GM23338 (cell line): ENCODE results near the gene CACNA1C. TPM values are rescaled to one million over a fixed set of nuclear protein-coding genes. Genes with fewer than 3 reads are reported as not detected.

Experiments used
- ATAC-seq: fragments of 200-7000 bp; cut with Tn5 transposase; 3 replicates; pipeline ENCODE4 v1.9.1; 2020
- DNase-seq: peaks from one replicate; pipeline ENCODE4 v3.0.0-alpha.2; 2015; ENCODE audit warnings: low spot score
- H2AFZ ChIP-seq: fragments of 200-600 bp; sonication (generic); 2 replicates; pipeline ENCODE4 v1.8.0; 2016; ENCODE audit warnings: antibody characterized with exemption, mild to moderate bottlenecking, moderate library complexity
- H3F3A ChIP-seq: fragments of 200-600 bp; sonication (generic); replicated peaks from 2 replicates; pipeline ENCODE4 v1.8.0; 2017; ENCODE audit warnings: antibody characterized with exemption, mixed run types, low read depth
- H3K27ac ChIP-seq: fragments of 200-600 bp; sonication (generic); 2 replicates; pipeline ENCODE4 v1.6.1; 2016; ENCODE audit warnings: low read depth
- H3K27me3 ChIP-seq: fragments of 200-600 bp; sonication (generic); 2 replicates; pipeline ENCODE4 v1.8.0; 2016; ENCODE audit warnings: mild to moderate bottlenecking, mixed run types, moderate library complexity; ENCODE audit not compliant: insufficient read depth
- H3K36me3 ChIP-seq: fragments of 200-600 bp; sonication (generic); 2 replicates; pipeline ENCODE4 v1.8.0; 2016; ENCODE audit warnings: mild to moderate bottlenecking; ENCODE audit not compliant: insufficient read depth
- H3K4me1 ChIP-seq: fragments of 200-600 bp; sonication (generic); 2 replicates; pipeline ENCODE4 v1.8.0; 2016; ENCODE audit warnings: mild to moderate bottlenecking, moderate library complexity; ENCODE audit not compliant: insufficient read depth
- H3K4me2 ChIP-seq: fragments of 200-600 bp; sonication (generic); 2 replicates; pipeline ENCODE4 v1.7.1; 2017; ENCODE audit warnings: mixed run types
- H3K4me3 ChIP-seq: fragments of 200-600 bp; sonication (generic); 2 replicates; pipeline ENCODE4 v1.6.1; 2016; ENCODE audit warnings: mixed run types
- H3K79me2 ChIP-seq: fragments of 200-600 bp; sonication (generic); replicated peaks from 2 replicates; pipeline ENCODE4 v1.8.0; 2017; ENCODE audit warnings: mild to moderate bottlenecking; ENCODE audit not compliant: insufficient read depth
- H3K9me2 ChIP-seq: fragments of 200-600 bp; sonication (generic); 2 replicates; pipeline ENCODE4 v1.8.0; 2017; ENCODE audit not compliant: insufficient read depth
- H4K20me1 ChIP-seq: fragments of 200-600 bp; sonication (generic); replicated peaks from 2 replicates; pipeline ENCODE4 v1.8.0; 2017; ENCODE audit warnings: mild to moderate bottlenecking; ENCODE audit not compliant: insufficient read depth
- H3K27ac Mint-ChIP-seq: 2 replicates; pipeline ENCODE4 v1.8.0; 2020; ENCODE audit warnings: inconsistent platforms, mild to moderate bottlenecking, moderate library complexity, mixed read lengths
- H3K27me3 Mint-ChIP-seq: 3 replicates; pipeline ENCODE4 v1.8.0; 2022; ENCODE audit warnings: low read depth, mild to moderate bottlenecking, moderate library complexity, mixed read lengths, inconsistent platforms; ENCODE audit not compliant: insufficient read depth, poor library complexity
- H3K36me3 Mint-ChIP-seq: 3 replicates; pipeline ENCODE4 v1.8.0; 2021; ENCODE audit warnings: low read depth, mild to moderate bottlenecking, inconsistent platforms, moderate library complexity, mixed read lengths
- H3K4me1 Mint-ChIP-seq: 3 replicates; pipeline ENCODE4 v1.8.0; 2020; ENCODE audit warnings: mild to moderate bottlenecking, inconsistent platforms, mixed read lengths
- H3K4me3 Mint-ChIP-seq: 3 replicates; pipeline ENCODE4 v1.8.0; 2021; ENCODE audit warnings: moderate library complexity, mild to moderate bottlenecking, inconsistent platforms, mixed read lengths
- H3K9me3 Mint-ChIP-seq: 3 replicates; pipeline ENCODE4 v1.8.0; 2020; ENCODE audit warnings: moderate library complexity, mild to moderate bottlenecking, inconsistent platforms, mixed read lengths
- EZH2phosphoT487 ChIP-seq: fragments of 200-600 bp; sonication (generic); IDR thresholded peaks from one replicate; pipeline ENCODE4 v1.8.1; 2018; ENCODE audit warnings: antibody characterized with exemption; ENCODE audit not compliant: unreplicated experiment
- polyA plus RNA-seq: library from polyadenylated mRNA; unstranded; fragments of >200 nt; fragmentation: Nextera tagmentation; extraction: Ambion mirVana; gene quantifications from 2 replicates; pipeline ENCODE4 v1.2.1, GENCODE V29; 2016
- total RNA-seq: library from RNA; depleted of rRNA; stranded (reverse); fragments of >200 nt; shearing (Covaris generic); gene quantifications from 2 replicates; pipeline ENCODE4 v1.2.3, GENCODE V29; 2014
- TF ChIP-seq, protein P1 (sequence below): fragments of 250-450 bp; sonication (Bioruptor Pico); IDR thresholded peaks from 2 replicates; pipeline ENCODE4 v1.5.0; 2020; ENCODE audit warnings: mild to moderate bottlenecking, moderate library complexity

Gene CACNA1C
- total and polyA plus RNA-seq, 2 experiments from 2014 or later, result 0.78 to 2.1 TPM

DNA sequence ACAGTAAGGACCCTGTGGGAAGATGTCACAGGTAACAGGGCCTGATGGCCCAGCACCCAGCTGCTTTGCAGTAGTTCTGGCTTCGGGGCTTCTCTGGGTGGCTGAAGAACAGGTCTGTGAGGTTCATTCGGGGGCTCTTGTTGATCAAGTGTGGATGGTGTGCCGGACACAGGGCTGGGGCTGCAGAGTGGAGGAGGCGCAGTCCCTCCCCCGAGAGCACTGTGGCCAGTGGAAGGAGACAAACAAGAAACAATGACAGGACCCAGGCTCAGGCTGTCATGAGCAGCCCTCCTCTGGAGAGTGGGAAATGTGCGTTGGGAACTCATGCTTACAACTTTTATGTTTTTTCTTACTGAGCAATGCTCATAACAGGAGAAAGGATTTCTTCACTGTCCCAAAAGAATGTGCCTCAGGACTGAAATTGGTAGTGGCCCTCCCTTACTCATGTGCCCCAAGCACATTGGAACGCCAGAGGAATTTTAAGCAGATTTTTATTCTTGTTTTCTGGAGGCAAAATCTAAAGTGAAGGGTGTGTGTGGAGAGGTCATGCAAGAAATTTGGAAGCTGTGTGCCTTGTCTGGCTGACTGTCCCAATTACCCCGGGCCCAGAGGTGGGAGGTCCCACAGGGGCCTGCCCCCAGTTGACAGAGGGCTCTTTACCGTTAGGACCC is 233.8 kb downstream of the CACNA1C start (continued):
- TF ChIP-seq, protein P1, sequence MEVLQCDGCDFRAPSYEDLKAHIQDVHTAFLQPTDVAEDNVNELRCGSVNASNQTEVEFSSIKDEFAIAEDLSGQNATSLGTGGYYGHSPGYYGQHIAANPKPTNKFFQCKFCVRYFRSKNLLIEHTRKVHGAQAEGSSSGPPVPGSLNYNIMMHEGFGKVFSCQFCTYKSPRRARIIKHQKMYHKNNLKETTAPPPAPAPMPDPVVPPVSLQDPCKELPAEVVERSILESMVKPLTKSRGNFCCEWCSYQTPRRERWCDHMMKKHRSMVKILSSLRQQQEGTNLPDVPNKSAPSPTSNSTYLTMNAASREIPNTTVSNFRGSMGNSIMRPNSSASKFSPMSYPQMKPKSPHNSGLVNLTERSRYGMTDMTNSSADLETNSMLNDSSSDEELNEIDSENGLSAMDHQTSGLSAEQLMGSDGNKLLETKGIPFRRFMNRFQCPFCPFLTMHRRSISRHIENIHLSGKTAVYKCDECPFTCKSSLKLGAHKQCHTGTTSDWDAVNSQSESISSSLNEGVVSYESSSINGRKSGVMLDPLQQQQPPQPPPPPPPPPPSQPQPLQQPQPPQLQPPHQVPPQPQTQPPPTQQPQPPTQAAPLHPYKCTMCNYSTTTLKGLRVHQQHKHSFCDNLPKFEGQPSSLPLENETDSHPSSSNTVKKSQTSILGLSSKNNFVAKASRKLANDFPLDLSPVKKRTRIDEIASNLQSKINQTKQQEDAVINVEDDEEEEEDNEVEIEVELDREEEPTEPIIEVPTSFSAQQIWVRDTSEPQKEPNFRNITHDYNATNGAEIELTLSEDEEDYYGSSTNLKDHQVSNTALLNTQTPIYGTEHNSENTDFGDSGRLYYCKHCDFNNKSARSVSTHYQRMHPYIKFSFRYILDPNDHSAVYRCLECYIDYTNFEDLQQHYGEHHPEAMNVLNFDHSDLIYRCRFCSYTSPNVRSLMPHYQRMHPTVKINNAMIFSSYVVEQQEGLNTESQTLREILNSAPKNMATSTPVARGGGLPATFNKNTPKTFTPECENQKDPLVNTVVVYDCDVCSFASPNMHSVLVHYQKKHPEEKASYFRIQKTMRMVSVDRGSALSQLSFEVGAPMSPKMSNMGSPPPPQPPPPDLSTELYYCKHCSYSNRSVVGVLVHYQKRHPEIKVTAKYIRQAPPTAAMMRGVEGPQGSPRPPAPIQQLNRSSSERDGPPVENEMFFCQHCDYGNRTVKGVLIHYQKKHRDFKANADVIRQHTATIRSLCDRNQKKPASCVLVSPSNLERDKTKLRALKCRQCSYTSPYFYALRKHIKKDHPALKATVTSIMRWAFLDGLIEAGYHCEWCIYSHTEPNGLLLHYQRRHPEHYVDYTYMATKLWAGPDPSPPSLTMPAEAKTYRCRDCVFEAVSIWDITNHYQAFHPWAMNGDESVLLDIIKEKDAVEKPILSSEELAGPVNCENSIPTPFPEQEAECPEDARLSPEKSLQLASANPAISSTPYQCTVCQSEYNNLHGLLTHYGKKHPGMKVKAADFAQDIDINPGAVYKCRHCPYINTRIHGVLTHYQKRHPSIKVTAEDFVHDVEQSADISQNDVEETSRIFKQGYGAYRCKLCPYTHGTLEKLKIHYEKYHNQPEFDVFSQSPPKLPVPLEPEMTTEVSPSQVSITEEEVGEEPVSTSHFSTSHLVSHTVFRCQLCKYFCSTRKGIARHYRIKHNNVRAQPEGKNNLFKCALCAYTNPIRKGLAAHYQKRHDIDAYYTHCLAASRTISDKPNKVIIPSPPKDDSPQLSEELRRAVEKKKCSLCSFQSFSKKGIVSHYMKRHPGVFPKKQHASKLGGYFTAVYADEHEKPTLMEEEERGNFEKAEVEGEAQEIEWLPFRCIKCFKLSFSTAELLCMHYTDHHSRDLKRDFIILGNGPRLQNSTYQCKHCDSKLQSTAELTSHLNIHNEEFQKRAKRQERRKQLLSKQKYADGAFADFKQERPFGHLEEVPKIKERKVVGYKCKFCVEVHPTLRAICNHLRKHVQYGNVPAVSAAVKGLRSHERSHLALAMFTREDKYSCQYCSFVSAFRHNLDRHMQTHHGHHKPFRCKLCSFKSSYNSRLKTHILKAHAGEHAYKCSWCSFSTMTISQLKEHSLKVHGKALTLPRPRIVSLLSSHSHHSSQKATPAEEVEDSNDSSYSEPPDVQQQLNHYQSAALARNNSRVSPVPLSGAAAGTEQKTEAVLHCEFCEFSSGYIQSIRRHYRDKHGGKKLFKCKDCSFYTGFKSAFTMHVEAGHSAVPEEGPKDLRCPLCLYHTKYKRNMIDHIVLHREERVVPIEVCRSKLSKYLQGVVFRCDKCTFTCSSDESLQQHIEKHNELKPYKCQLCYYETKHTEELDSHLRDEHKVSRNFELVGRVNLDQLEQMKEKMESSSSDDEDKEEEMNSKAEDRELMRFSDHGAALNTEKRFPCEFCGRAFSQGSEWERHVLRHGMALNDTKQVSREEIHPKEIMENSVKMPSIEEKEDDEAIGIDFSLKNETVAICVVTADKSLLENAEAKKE, result no peak

DNA sequence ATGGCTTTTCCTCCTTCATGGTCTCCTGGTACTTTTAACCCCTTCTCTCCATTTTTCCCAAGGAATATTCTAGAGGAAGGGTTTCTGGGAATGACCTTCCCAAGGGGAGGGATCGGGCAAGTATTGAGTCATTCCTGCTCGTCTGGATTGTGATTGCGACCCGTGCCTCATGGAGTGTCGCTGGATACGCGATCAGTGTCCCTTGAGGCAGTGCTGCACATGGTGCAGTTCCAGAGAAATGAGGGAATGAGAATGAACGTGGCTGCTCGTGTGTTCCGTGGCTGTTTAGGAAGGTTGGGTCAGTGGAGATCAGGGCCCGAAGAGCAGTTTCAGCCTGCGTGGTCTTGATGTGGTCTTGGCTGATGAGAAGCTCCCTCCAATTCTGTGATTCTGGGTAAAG is 234.4 kb downstream of the CACNA1C start:
- H2AFZ ChIP-seq, result no peak overlapping the region
- H3K36me3 Mint-ChIP-seq, result no peaks in the 10 kb centered on the region
- H4K20me1 ChIP-seq, result no peaks in the 10 kb centered on the region
- H3K27me3 Mint-ChIP-seq, result peaks cover 8% of the 10 kb centered on the region
- H3K27me3 ChIP-seq, result no peaks in the 10 kb centered on the region
- no peak overlapping the region for H3K4me3 Mint-ChIP-seq
- peaks cover 16% of the 10 kb centered on the region for H3K4me1 ChIP-seq
- no peak overlapping the region for H3K27ac ChIP-seq
- no peaks in the 10 kb centered on the region for H3F3A ChIP-seq
- TF ChIP-seq EZH2phosphoT487, result no peak
- TF ChIP-seq, protein P1, result no peak
- H3K27ac Mint-ChIP-seq, result peak overlapping the region; percentile 72; the same call in 1 of the 2 replicates
- H3K4me2 ChIP-seq, result no peak overlapping the region
- ATAC-seq, result no peak
- no peaks in the 10 kb centered on the region for H3K36me3 ChIP-seq
- no peak for DNase-seq
- H3K79me2 ChIP-seq, result no peaks in the 10 kb centered on the region
- H3K9me3 Mint-ChIP-seq, result no peaks in the 10 kb centered on the region; the same call in 2 of the 3 replicates
- 0 out of 2 replicates have a peak, but pooled peaks cover 5% of the 10 kb centered on the region for H3K9me2 ChIP-seq
- peaks cover 74% of the 10 kb centered on the region for H3K4me1 Mint-ChIP-seq
- no peak overlapping the region for H3K4me3 ChIP-seq
